SK-N-SH (cell line): ENCODE results near the gene CHCHD1.

Experiments
- GABPA ChIP-seq: IDR thresholded peaks from 2 replicates; pipeline ENCODE4 v1.4.0; 2012; ENCODE audit warnings: low read depth, mild to moderate bottlenecking
- NFIC ChIP-seq: IDR thresholded peaks from 2 replicates; pipeline ENCODE4 v1.4.0; 2012; ENCODE audit warnings: borderline replicate concordance
- POLR2AphosphoS5 ChIP-seq: IDR thresholded peaks from 2 replicates; pipeline ENCODE4 v1.6.1; 2012; ENCODE audit warnings: low read depth, low read length
- RAD21 ChIP-seq: IDR thresholded peaks from 2 replicates; pipeline ENCODE4 v1.6.1; 2012; ENCODE audit warnings: mild to moderate bottlenecking, low read length
- RXRA ChIP-seq: IDR thresholded peaks from 2 replicates; pipeline ENCODE4 v1.4.0; 2012; ENCODE audit warnings: low read depth, mild to moderate bottlenecking, borderline replicate concordance
- SMC3 ChIP-seq: IDR thresholded peaks from 2 replicates; pipeline ENCODE4 v1.6.1; 2012; ENCODE audit warnings: low read depth, low read length, improper control_type of control experiment
- TAF1 ChIP-seq: IDR thresholded peaks from 2 replicates; pipeline ENCODE4 v1.6.1; 2012; ENCODE audit warnings: low read depth, mild to moderate bottlenecking, low read length, moderate library complexity, borderline replicate concordance
- YY1 ChIP-seq: IDR thresholded peaks from 2 replicates; pipeline ENCODE4 v1.4.0; 2012; ENCODE audit warnings: low read depth, mild to moderate bottlenecking
- TF ChIP-seq, protein P1 (sequence below): fragments of 200-600 bp; sonication (generic); IDR thresholded peaks from 2 replicates; pipeline ENCODE4 v1.6.1; 2017; ENCODE audit warnings: antibody characterized with exemption, mild to moderate bottlenecking, moderate library complexity
- TF ChIP-seq, protein P2 (sequence below): IDR thresholded peaks from 2 replicates; pipeline ENCODE4 v1.6.1; 2012; ENCODE audit warnings: mild to moderate bottlenecking, low read depth, low read length, moderate library complexity

DNA sequence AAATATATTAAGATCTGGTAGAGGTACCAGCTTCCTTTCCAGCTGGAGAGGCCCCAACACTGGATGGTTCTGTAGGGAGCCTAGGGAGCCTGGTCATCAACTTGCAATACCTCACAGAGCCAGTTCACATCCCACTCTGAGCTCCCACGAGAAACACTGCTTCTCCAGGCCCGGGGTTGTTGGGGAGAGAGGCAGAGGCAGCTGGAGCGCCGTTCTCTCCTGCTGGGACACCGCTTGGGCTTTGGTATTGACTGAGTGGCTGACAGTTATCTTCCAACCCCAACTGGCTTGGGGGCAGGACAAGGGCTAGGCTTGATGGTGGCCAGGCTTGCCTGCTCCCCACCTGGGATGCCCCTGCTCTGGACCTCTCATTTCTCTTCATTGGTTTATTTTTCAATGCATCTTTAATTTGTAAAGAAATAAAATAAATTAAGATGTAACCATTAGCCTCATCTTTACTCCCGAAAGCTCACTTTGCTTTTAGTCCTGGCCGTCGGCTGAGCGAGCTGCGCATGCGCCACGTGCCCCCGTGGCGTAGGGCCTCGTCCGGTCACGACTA, 10.0 kb upstream of the CHCHD1 start:
- TF ChIP-seq, protein P1, sequence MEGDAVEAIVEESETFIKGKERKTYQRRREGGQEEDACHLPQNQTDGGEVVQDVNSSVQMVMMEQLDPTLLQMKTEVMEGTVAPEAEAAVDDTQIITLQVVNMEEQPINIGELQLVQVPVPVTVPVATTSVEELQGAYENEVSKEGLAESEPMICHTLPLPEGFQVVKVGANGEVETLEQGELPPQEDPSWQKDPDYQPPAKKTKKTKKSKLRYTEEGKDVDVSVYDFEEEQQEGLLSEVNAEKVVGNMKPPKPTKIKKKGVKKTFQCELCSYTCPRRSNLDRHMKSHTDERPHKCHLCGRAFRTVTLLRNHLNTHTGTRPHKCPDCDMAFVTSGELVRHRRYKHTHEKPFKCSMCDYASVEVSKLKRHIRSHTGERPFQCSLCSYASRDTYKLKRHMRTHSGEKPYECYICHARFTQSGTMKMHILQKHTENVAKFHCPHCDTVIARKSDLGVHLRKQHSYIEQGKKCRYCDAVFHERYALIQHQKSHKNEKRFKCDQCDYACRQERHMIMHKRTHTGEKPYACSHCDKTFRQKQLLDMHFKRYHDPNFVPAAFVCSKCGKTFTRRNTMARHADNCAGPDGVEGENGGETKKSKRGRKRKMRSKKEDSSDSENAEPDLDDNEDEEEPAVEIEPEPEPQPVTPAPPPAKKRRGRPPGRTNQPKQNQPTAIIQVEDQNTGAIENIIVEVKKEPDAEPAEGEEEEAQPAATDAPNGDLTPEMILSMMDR = peak; percentile 11; the same call in 1 of the 2 replicates
- no peak for TF ChIP-seq POLR2AphosphoS5
- no peak for TF ChIP-seq TAF1
- no peak for TF ChIP-seq RAD21
- TF ChIP-seq, protein P2, sequence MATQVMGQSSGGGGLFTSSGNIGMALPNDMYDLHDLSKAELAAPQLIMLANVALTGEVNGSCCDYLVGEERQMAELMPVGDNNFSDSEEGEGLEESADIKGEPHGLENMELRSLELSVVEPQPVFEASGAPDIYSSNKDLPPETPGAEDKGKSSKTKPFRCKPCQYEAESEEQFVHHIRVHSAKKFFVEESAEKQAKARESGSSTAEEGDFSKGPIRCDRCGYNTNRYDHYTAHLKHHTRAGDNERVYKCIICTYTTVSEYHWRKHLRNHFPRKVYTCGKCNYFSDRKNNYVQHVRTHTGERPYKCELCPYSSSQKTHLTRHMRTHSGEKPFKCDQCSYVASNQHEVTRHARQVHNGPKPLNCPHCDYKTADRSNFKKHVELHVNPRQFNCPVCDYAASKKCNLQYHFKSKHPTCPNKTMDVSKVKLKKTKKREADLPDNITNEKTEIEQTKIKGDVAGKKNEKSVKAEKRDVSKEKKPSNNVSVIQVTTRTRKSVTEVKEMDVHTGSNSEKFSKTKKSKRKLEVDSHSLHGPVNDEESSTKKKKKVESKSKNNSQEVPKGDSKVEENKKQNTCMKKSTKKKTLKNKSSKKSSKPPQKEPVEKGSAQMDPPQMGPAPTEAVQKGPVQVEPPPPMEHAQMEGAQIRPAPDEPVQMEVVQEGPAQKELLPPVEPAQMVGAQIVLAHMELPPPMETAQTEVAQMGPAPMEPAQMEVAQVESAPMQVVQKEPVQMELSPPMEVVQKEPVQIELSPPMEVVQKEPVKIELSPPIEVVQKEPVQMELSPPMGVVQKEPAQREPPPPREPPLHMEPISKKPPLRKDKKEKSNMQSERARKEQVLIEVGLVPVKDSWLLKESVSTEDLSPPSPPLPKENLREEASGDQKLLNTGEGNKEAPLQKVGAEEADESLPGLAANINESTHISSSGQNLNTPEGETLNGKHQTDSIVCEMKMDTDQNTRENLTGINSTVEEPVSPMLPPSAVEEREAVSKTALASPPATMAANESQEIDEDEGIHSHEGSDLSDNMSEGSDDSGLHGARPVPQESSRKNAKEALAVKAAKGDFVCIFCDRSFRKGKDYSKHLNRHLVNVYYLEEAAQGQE = no peak
- no peak for TF ChIP-seq GABPA
- TF ChIP-seq SMC3 = no peak
- no peak for TF ChIP-seq RXRA
- no peak for TF ChIP-seq NFIC
- TF ChIP-seq YY1 = no peak
